Stomach (tissue), 9 donors: ENCODE measurements around the gene NGLY1. TPM values are rescaled to one million over a fixed set of nuclear protein-coding genes. Genes with fewer than 3 reads are reported as not detected.

Experiments
- DNase-seq, 2 donors: peaks; one replicate each; pipeline versions ENCODE4 v3.0.0 to v3.0.0-alpha.2; 2013 to 2019
- H3K27ac ChIP-seq, 5 donors: fragments of 200-600 bp in 4 of 5; sonication (generic) in 4 of 5; one replicate each; pipeline ENCODE4 v1.5.1; 2013 to 2019; ENCODE audit warnings: mild to moderate bottlenecking in 1 of 5, moderate library complexity in 1 of 5
- H3K27me3 ChIP-seq, 3 donors: fragments of 200-600 bp; sonication (generic); one replicate each; pipeline ENCODE4 v1.5.1; 2017 to 2019; ENCODE audit warnings: mixed run types in 1 of 3
- H3K36me3 ChIP-seq, 4 donors: fragments of 200-600 bp; sonication (generic); 1 replicate in 3 of 4; 2 replicates in 1 of 4; pipeline ENCODE4 v1.5.1; 2016 to 2019
- H3K4me1 ChIP-seq, 4 donors: fragments of 200-600 bp; sonication (generic); one replicate each; pipeline ENCODE4 v1.5.1; 2016 to 2019
- H3K4me3 ChIP-seq, 4 donors: fragments of 200-600 bp; sonication (generic) in 3 of 4; one replicate each; pipeline ENCODE4 v1.5.1; 2016 to 2019; ENCODE audit warnings: mild to moderate bottlenecking in 1 of 4
- H3K9me3 ChIP-seq, 4 donors: fragments of 200-600 bp; sonication (generic); one replicate each; pipeline ENCODE4 v1.5.1; 2016 to 2019
- EP300 ChIP-seq: sonication (generic); formaldehyde crosslinking; IDR thresholded peaks from one replicate; pipeline ENCODE4 v1.6.1; 2017; ENCODE audit warnings: antibody characterized with exemption
- POLR2A ChIP-seq, 4 donors: fragments of 450-650 bp; IDR thresholded peaks; one replicate each; pipeline ENCODE4 v1.6.1; 2016; ENCODE audit warnings: antibody characterized with exemption in 4 of 4, control low read depth in 2 of 4, mild to moderate bottlenecking in 1 of 4, moderate library complexity in 1 of 4
- POLR2AphosphoS5 ChIP-seq, 3 donors: sonication (generic); formaldehyde crosslinking; IDR thresholded peaks; one replicate each; pipeline ENCODE4 v1.6.1; 2016; ENCODE audit warnings: antibody characterized with exemption in 3 of 3
- WGBS, 5 donors: extraction: QIAGEN DNeasy Blood & Tissue Kit in 3 of 5; methylation state at CpG; one replicate each; pipeline versions ENCODE4 v1.1.5 to v1.1.7; 2013 to 2018; 5-methylcytosine and 5-hydroxymethylcytosine counted together
- intact Hi-C: fragments of 100-400 bp; cut with DNase I; formaldehyde crosslinking; loops from one replicate; pipeline ENCODE4 v1.15.1; 2023; ENCODE audit warnings: low total_unique reads
- polyA plus RNA-seq, 3 donors: library from polyadenylated mRNA; stranded (reverse); fragments of 200-250 nt; gene quantifications; one replicate each; pipeline ENCODE4 v1.2.3, GENCODE V29; 2013
- total RNA-seq, 5 donors: library from RNA; depleted of rRNA; stranded (reverse); fragments of >200 nt; gene quantifications; one replicate each; pipeline versions ENCODE4 v1.1.0 to v1.2.3, GENCODE V29; 2014 to 2016
- TF ChIP-seq, protein P1 (sequence below), 7 experiments: fragments of 450-650 bp in 4 of 7; fragments of 200-600 bp in 3 of 7; sonication (generic) in 3 of 7; IDR thresholded peaks; one replicate each; pipeline ENCODE4 v1.5.1; 2016 to 2019; ENCODE audit warnings: antibody characterized with exemption in 7 of 7, control low read depth in 2 of 7, mild to moderate bottlenecking in 1 of 7
- donor health status: healthy with polysubstance abuse.
- donor health status: Bipolar disorder and iron deficiency.
- donor health status: healthy.

The NGLY1 gene
- total and polyA plus RNA-seq, 8 donors, result 15.9 to 64.8 (median 29.8) TPM

- TF ChIP-seq POLR2AphosphoS5 (IDR thresholded peaks at IDR 0.05) (no peak), EP300 (no peak), POLR2A (IDR thresholded peaks at IDR 0.05) (no peak)
- TF ChIP-seq, protein P1, sequence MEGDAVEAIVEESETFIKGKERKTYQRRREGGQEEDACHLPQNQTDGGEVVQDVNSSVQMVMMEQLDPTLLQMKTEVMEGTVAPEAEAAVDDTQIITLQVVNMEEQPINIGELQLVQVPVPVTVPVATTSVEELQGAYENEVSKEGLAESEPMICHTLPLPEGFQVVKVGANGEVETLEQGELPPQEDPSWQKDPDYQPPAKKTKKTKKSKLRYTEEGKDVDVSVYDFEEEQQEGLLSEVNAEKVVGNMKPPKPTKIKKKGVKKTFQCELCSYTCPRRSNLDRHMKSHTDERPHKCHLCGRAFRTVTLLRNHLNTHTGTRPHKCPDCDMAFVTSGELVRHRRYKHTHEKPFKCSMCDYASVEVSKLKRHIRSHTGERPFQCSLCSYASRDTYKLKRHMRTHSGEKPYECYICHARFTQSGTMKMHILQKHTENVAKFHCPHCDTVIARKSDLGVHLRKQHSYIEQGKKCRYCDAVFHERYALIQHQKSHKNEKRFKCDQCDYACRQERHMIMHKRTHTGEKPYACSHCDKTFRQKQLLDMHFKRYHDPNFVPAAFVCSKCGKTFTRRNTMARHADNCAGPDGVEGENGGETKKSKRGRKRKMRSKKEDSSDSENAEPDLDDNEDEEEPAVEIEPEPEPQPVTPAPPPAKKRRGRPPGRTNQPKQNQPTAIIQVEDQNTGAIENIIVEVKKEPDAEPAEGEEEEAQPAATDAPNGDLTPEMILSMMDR (IDR thresholded peaks at IDR 0.05), result no peak
- peak overlapping the region; percentile 58 to 66 (median 60) for H3K4me3 ChIP-seq
- H3K9me3 ChIP-seq, result no peaks in the 10 kb centered on the region
- H3K27ac ChIP-seq, result peak overlapping the region in 4 of 5 donors; percentile 79 to 94 (median 86)
- DNase-seq, result no peak
- intact Hi-C loops, result no loop called here
- peaks cover 5 to 42% (median 27%) of the 10 kb centered on the region in 4 donors for H3K4me1 ChIP-seq
- WGBS, 5 donors, result 4 to 27% (median 16%) methylated on average over 2 of the region's 2 CpGs
- no peaks in the 10 kb centered on the region for H3K27me3 ChIP-seq
- peaks cover 0 to 5% (median 3%) of the 10 kb centered on the region in 4 donors for H3K36me3 ChIP-seq
Measured at GRCh38 chr3:25789209-25789595, 6.0 kb upstream of the NGLY1 start.

- no peak overlapping the region for H3K27ac ChIP-seq
- H3K36me3 ChIP-seq, result no peaks in the 10 kb centered on the region
- peaks cover 5 to 45% (median 29%) of the 10 kb centered on the region in 4 donors for H3K4me1 ChIP-seq
- 77 to 87% (median 86%) methylated on average over 3 of the region's 3 CpGs for WGBS, 5 donors
- TF ChIP-seq POLR2A (IDR thresholded peaks at IDR 0.05), result no peak
- TF ChIP-seq, protein P1 (IDR thresholded peaks at IDR 0.05), result no peak
- no peak for TF ChIP-seq POLR2AphosphoS5 (IDR thresholded peaks at IDR 0.05)
- no peak for TF ChIP-seq EP300
- no peaks in the 10 kb centered on the region for H3K27me3 ChIP-seq
- no peaks in the 10 kb centered on the region for H3K9me3 ChIP-seq
- H3K4me3 ChIP-seq, result no peak overlapping the region
- intact Hi-C loops, result no loop called here
- no peak for DNase-seq
Measured at GRCh38 chr3:25787689-25788088, 4.4 kb upstream of the NGLY1 start.

- intact Hi-C loops, result no loop called here
- H3K9me3 ChIP-seq, result no peaks in the 10 kb centered on the region
- no peak for DNase-seq
- TF ChIP-seq, protein P1 (IDR thresholded peaks at IDR 0.05), result no peak
- TF ChIP-seq POLR2A (IDR thresholded peaks at IDR 0.05), result no peak
- TF ChIP-seq POLR2AphosphoS5 (IDR thresholded peaks at IDR 0.05), result no peak
- TF ChIP-seq EP300, result no peak
- H3K36me3 ChIP-seq, result no peaks in the 10 kb centered on the region
- no peak overlapping the region for H3K4me3 ChIP-seq
- H3K4me1 ChIP-seq, result peaks cover 17 to 44% (median 29%) of the 10 kb centered on the region in 4 donors
- H3K27me3 ChIP-seq, result no peaks in the 10 kb centered on the region
- H3K27ac ChIP-seq, result no peak overlapping the region
- 69 to 79% (median 74%) methylated on average over 3 of the region's 3 CpGs for WGBS, 5 donors
Measured at GRCh38 chr3:25785826-25786225, 2.6 kb upstream of the NGLY1 start.

GRCh38 chr3:25784971-25785370, 1.7 kb upstream of the NGLY1 start:
- Histone ChIP-seq H3K27ac (no peak overlapping the region), H3K4me1 (peaks cover 17 to 47% (median 29%) of the 10 kb centered on the region in 4 donors), H3K9me3 (no peaks in the 10 kb centered on the region), H3K36me3 (no peaks in the 10 kb centered on the region), H3K27me3 (no peaks in the 10 kb centered on the region), H3K4me3 (no peak overlapping the region)
- intact Hi-C loops, result loop anchor here (5.0 kb wide), 1 partner anchor 123 kb away; the partner anchor contains the start of gene TOP2B
- WGBS, 5 donors, result 91 to 98% (median 96%) methylated on average over 1 of the region's 1 CpG
- TF ChIP-seq POLR2AphosphoS5 (IDR thresholded peaks at IDR 0.05) (no peak), POLR2A (IDR thresholded peaks at IDR 0.05) (no peak), EP300 (no peak)
- TF ChIP-seq, protein P1 (IDR thresholded peaks at IDR 0.05), result no peak
- no peak for DNase-seq
